AG08395 (cell line): ENCODE measurements around the gene RBP3.
A peak's percentile ranks its signal among the peaks of the same experiment; 100 is the strongest.

Experiments
- DNase-seq: peaks from one replicate; pipeline ENCODE4 v3.0.0; 2012; ENCODE audit warnings: mixed read lengths, low spot score

The RBP3 gene

GRCh38 chr10:47401874-47402640 is 53.9 kb downstream of the RBP3 start:
- no peak for DNase-seq

DNA sequence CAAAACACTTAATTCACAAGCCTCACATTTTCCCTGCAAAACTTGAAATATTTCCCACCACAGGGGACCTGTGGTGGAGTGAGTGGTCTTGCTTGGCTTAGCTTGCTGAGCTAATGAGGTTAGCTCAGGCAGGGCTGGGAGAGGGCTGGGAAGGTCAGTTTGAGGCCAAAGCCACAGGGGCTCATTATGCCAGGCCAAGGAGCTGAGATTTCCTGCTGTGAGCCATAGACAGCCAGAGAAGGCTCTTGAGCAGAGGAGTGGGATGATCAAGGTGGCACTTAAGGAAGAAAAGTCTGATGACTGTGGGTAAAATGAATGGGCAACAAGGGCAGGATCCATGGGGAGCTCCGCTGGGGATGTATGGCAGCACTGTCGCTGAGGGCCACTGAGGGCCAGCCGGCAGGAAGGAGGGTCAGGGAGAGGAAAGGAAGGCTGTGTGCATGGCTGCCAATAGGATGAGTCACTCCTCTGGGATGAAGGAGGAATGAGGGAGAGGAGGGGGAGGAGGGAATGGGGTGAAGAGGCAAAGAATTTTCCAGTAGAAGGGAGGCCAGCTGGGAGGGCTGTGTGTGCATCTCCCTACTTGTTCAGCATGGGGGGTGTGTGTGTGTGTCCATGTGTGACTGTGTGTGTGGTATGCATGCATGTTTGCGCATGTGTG is 54.6 kb downstream of the RBP3 start:
- DNase-seq = peak; percentile 87

DNA sequence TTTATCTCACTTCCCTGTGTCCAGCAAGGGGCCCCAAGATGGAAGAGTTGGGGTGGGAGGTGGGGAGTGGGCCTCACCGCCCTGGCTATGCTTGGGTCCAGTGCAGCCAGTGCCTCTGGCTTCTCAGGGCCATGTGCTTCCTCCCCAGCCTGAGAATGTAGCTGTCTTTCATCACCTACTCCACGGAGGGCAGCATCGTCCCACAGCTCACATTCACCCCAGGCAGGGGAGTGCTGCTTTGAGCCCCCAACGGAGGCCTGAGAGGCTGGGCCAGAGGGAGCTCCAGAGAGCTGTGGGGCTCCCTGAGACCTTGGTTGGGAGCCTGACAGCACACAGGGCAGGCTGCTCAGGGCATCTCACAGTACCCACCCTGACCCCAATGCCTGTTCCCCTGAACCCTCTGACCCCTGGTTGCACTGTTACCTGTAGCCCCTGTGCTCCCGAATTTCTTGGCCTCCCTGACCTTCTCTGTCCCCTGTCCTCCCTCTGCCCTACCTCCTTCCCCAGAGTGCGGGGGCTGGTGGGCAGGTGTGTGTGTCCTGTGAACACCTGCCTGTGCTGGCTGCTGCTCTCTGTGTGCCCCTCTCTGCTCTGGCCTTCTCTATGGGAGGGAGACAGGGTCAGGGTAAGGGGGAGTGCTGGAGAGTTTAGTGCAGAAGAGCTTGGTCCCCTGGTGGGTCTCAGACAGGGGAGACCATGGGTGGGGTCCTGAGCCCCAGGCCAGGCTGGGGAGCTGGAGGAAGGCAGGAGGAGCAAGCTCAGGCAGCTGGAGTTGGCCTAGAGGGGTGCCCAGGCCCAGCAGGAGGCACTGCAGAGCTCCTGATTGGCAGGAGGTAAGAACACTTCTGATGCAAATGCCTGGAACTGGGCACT is 55.5 kb downstream of the RBP3 start:
- DNase-seq = no peak

DNA sequence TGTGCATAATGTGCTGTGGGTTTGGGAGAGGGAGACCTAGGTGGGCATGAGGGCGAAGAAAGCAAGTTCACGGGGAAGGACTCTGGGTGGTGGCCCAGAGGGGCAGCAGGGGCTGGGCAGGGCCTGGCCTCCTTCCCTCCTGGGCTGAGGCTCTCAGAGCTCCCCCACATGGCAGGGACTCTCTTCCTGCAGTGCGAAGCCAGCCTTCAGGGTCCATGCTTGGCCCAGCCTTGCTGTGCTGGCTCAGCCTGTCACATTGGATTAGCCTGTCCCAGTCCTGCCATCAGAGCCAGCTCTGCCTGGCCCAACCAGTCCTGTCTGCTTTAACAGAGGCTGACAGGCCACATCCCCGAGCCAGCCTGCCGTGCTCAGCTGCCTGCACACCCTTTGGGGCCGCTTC is 56.3 kb downstream of the RBP3 start:
- no peak for DNase-seq

GRCh38 chr10:47404937-47405336 is 56.8 kb downstream of the RBP3 start:
- DNase-seq = no peak

GRCh38 chr10:47405857-47406547 is 57.8 kb downstream of the RBP3 start:
- DNase-seq = no peak

DNA sequence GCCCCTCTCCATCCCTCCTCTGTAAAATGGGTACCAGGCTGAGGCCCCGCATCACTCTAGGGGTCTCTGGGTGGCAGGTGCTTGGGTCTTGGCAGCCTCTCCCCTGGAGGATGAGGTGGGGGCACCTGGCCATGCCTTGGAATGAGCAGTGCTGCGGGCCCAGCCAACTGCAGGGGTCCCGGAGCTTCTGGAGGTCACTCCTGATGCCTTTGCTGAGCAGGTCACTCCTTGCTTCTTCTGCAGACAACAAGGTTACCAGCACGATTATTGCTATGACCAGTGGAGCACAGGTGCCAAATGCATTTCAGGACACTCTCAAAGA is 58.3 kb downstream of the RBP3 start:
- no peak for DNase-seq

- DNase-seq = peak; percentile 42
Observed at GRCh38 chr10:47406870-47407691, 58.9 kb downstream of the RBP3 start.
